Midbrain (tissue), 1 donor: ENCODE results near the gene ZNF292.
"Not testable (repeated sequence)": the region's sequence is repeated elsewhere in the genome, so short reads cannot be mapped to it uniquely, and the experiment has no call there.

Experiments
- DNase-seq: peaks from one replicate; lab custom pipeline; 2025; lab: John Stamatoyannopoulos, UW

The ZNF292 gene

GRCh38 chr6:87212596-87212995, 57.2 kb downstream of the ZNF292 start:
- DNase-seq, result no peak

- DNase-seq, result no peak
These were observed 58.0 kb downstream of the ZNF292 start for GRCh38 chr6:87213364-87213763.

- no peak for DNase-seq
These were observed 59.5 kb downstream of the ZNF292 start for GRCh38 chr6:87214831-87215230.

GRCh38 chr6:87220997-87221396, 65.6 kb downstream of the ZNF292 start:
- no peak for DNase-seq

- DNase-seq, result no peak
These were observed 67.3 kb downstream of the ZNF292 start for GRCh38 chr6:87222676-87223075.

GRCh38 chr6:87224971-87225370, 69.6 kb downstream of the ZNF292 start:
- no peak for DNase-seq

GRCh38 chr6:87225511-87225910, 70.1 kb downstream of the ZNF292 start:
- no peak for DNase-seq

- no peak for DNase-seq
These were observed 70.6 kb downstream of the ZNF292 start for GRCh38 chr6:87225937-87226336.

- no peak for DNase-seq
These were observed 75.4 kb downstream of the ZNF292 start for GRCh38 chr6:87230801-87231200.

GRCh38 chr6:87237804-87238203, 82.4 kb downstream of the ZNF292 start:
- DNase-seq, result peak; percentile 7

- DNase-seq, result not testable (repeated sequence)
These were observed 83.8 kb downstream of the ZNF292 start for GRCh38 chr6:87239098-87239635.

GRCh38 chr6:87241304-87241703, 85.9 kb downstream of the ZNF292 start:
- DNase-seq, result no peak

GRCh38 chr6:87242311-87242710, 86.9 kb downstream of the ZNF292 start:
- DNase-seq, result no peak

GRCh38 chr6:87243812-87244211, 88.4 kb downstream of the ZNF292 start:
- no peak for DNase-seq

GRCh38 chr6:87244380-87244779, 89.0 kb downstream of the ZNF292 start:
- DNase-seq, result no peak

GRCh38 chr6:87250019-87250418, 94.7 kb downstream of the ZNF292 start:
- no peak for DNase-seq

- DNase-seq, result no peak
These were observed 95.9 kb downstream of the ZNF292 start for GRCh38 chr6:87251225-87251624.

- DNase-seq, result no peak
These were observed 96.4 kb downstream of the ZNF292 start for GRCh38 chr6:87251725-87252124.

- no peak for DNase-seq
These were observed 101.7 kb downstream of the ZNF292 start for GRCh38 chr6:87257046-87257445.

GRCh38 chr6:87257565-87257964, 102.2 kb downstream of the ZNF292 start:
- no peak for DNase-seq

GRCh38 chr6:87257975-87258374, 102.6 kb downstream of the ZNF292 start:
- no peak for DNase-seq

- no peak for DNase-seq
These were observed 104.4 kb downstream of the ZNF292 start for GRCh38 chr6:87259791-87260190.

GRCh38 chr6:87261534-87261933, 106.2 kb downstream of the ZNF292 start:
- DNase-seq, result no peak

GRCh38 chr6:87264481-87264880, 109.1 kb downstream of the ZNF292 start:
- DNase-seq, result no peak
